DND-41 (cell line): ENCODE data around the gene SLC6A12.

ENCODE experiments used
- ATAC-seq: fragments of 200-7000 bp; cut with Tn5 transposase; 3 replicates; pipeline ENCODE4 v1.9.1; 2021; ENCODE audit warnings: low read depth; ENCODE audit not compliant: insufficient read depth
- DNase-seq: peaks from one replicate; pipeline ENCODE4 v3.0.0-alpha.2; 2020
- H2AFZ ChIP-seq: 2 replicates; pipeline ENCODE4 v1.6.0; 2012; ENCODE audit warnings: low read depth, low read length
- H3K27ac ChIP-seq: 2 replicates; pipeline ENCODE4 v1.5.1; 2012; ENCODE audit warnings: low read length, inconsistent platforms
- H3K27me3 ChIP-seq: fragments of 200-600 bp; sonication (generic); 2 replicates; pipeline ENCODE4 v1.6.0; 2012; ENCODE audit warnings: low read length, mild to moderate bottlenecking, inconsistent platforms; ENCODE audit not compliant: insufficient read depth, poor library complexity
- H3K36me3 ChIP-seq: 2 replicates; pipeline ENCODE4 v1.5.1; 2012; ENCODE audit warnings: low read length, inconsistent platforms; ENCODE audit not compliant: insufficient read depth
- H3K4me1 ChIP-seq: 2 replicates; pipeline ENCODE4 v1.5.1; 2012; ENCODE audit warnings: mild to moderate bottlenecking, low read length; ENCODE audit not compliant: insufficient read depth
- H3K4me2 ChIP-seq: 2 replicates; pipeline ENCODE4 v1.6.0; 2012; ENCODE audit warnings: mild to moderate bottlenecking, moderate library complexity, low read length, inconsistent platforms; ENCODE audit not compliant: insufficient read depth
- H3K4me3 ChIP-seq, 2 experiments: fragments of 200-600 bp in 1 of 2; shearing (Covaris generic) in 1 of 2; 2 replicates each; pipeline ENCODE4 v1.5.1; 2012 to 2016; ENCODE audit warnings: inconsistent platforms in 2 of 2, low read length in 2 of 2, mild to moderate bottlenecking in 2 of 2, low read depth in 1 of 2, moderate library complexity in 1 of 2
- H3K79me2 ChIP-seq: 2 replicates; pipeline ENCODE4 v1.6.0; 2012; ENCODE audit warnings: low read length, inconsistent platforms; ENCODE audit not compliant: insufficient read depth
- H3K9ac ChIP-seq: 2 replicates; pipeline ENCODE4 v1.6.0; 2012; ENCODE audit warnings: low read depth, mild to moderate bottlenecking, inconsistent platforms, low read length, moderate library complexity
- H3K9me3 ChIP-seq: 2 replicates; pipeline ENCODE4 v1.5.1; 2012; ENCODE audit warnings: low read length, moderate library complexity, mild to moderate bottlenecking, inconsistent platforms; ENCODE audit not compliant: insufficient read depth, severe bottlenecking
- H4K20me1 ChIP-seq: 2 replicates; pipeline ENCODE4 v1.6.0; 2012; ENCODE audit warnings: low read length; ENCODE audit not compliant: insufficient read depth
- CTCF ChIP-seq: IDR thresholded peaks from 2 replicates; pipeline ENCODE4 v1.5.1; 2012; ENCODE audit warnings: borderline replicate concordance, low read length, moderate library complexity, mild to moderate bottlenecking; ENCODE audit not compliant: poor library complexity, severe bottlenecking; ENCODE audit errors: extremely low read depth
- EZH2 ChIP-seq: IDR thresholded peaks from 3 replicates; pipeline ENCODE4 v1.6.1; 2012; ENCODE audit warnings: borderline replicate concordance, low read depth, mild to moderate bottlenecking, moderate library complexity, low read length, inconsistent platforms; ENCODE audit not compliant: severe bottlenecking

Gene SLC6A12

GRCh38 chr12:181921-182320, 32.0 kb downstream of the SLC6A12 start:
- H3K4me2 ChIP-seq, result no peak overlapping the region
- H3K4me3 ChIP-seq, result no peak overlapping the region
- no peaks in the 10 kb centered on the region for H3K9me3 ChIP-seq
- H3K27ac ChIP-seq, result no peak overlapping the region
- no peak overlapping the region for H2AFZ ChIP-seq
- peaks cover 5% of the 10 kb centered on the region; the same call in 1 of the 2 replicates for H4K20me1 ChIP-seq
- H3K36me3 ChIP-seq, result no peaks in the 10 kb centered on the region
- H3K79me2 ChIP-seq, result no peaks in the 10 kb centered on the region
- ATAC-seq (no peak), DNase-seq (no peak)
- no peaks in the 10 kb centered on the region for H3K27me3 ChIP-seq
- H3K4me1 ChIP-seq, result no peaks in the 10 kb centered on the region
- no peak overlapping the region for H3K9ac ChIP-seq
- no peak for TF ChIP-seq EZH2
- no peak for TF ChIP-seq CTCF

- H3K9me3 ChIP-seq, result no peaks in the 10 kb centered on the region
- no peak overlapping the region for H3K4me2 ChIP-seq
- peaks cover under 1% of the 10 kb centered on the region; the same call in 1 of the 2 replicates for H4K20me1 ChIP-seq
- TF ChIP-seq CTCF, result no peak
- TF ChIP-seq EZH2, result no peak
- H3K4me3 ChIP-seq, result no peak overlapping the region
- H3K36me3 ChIP-seq, result no peaks in the 10 kb centered on the region
- ATAC-seq (no peak), DNase-seq (no peak)
- no peak overlapping the region for H3K9ac ChIP-seq
- H2AFZ ChIP-seq, result no peak overlapping the region
- no peaks in the 10 kb centered on the region for H3K79me2 ChIP-seq
- no peaks in the 10 kb centered on the region for H3K27me3 ChIP-seq
- H3K4me1 ChIP-seq, result no peaks in the 10 kb centered on the region
- H3K27ac ChIP-seq, result no peak overlapping the region
Measured at GRCh38 chr12:180445-180844, 33.5 kb downstream of the SLC6A12 start.

DNA sequence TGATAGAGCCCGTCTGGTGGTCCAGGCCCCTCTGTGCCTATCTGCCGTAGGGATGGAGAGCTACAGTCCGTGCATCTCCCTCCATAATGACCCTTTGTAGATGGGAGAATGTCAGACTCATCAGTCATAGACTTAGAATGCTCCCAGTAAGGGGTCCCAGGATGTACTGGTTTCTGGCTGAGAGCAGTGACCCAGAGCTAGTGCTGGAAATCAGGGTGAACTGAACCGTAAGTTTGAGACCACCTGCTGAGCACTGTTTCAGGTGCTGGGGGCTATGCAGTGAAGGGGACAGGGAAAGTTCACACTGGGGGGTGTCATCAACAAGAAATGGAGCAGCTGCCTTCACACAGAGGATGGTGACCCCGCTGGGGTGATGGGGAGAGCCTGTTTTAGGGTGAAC, 34.1 kb downstream of the SLC6A12 start:
- Histone ChIP-seq H3K9me3 (no peaks in the 10 kb centered on the region), H4K20me1 (no peaks in the 10 kb centered on the region), H3K27me3 (no peaks in the 10 kb centered on the region), H3K4me3 (no peak overlapping the region), H3K27ac (no peak overlapping the region), H2AFZ (no peak overlapping the region), H3K4me2 (no peak overlapping the region), H3K79me2 (no peaks in the 10 kb centered on the region), H3K9ac (no peak overlapping the region), H3K4me1 (no peaks in the 10 kb centered on the region), H3K36me3 (no peaks in the 10 kb centered on the region)
- ATAC-seq (no peak), DNase-seq (no peak)
- no peak for TF ChIP-seq EZH2
- no peak for TF ChIP-seq CTCF
